DMS53 (cell line): ENCODE results near the gene SSTR5.

ENCODE experiments used
- DNase-seq: peaks from one replicate; lab custom pipeline; 2025; lab: John Stamatoyannopoulos, UW

The SSTR5 gene

DNA sequence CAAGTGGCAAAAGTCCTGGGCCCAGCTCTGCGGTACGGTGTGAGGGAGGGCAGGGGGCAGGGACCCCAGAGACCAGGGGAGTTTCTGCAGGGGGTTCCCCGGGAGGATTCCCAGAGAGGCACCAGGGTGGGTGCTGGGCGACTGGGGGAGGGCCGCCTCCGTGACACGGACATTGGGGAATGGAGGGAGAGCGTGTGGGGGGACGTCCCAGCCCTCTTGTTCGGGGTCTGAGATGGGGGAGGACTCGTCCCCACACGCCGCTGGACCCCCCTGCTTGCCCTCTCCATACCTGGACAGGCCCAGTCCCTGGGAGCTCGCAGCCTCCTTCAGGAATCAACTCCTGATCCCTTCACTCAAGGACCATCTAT is 49.8 kb downstream of the SSTR5 start:
- no peak for DNase-seq

DNA sequence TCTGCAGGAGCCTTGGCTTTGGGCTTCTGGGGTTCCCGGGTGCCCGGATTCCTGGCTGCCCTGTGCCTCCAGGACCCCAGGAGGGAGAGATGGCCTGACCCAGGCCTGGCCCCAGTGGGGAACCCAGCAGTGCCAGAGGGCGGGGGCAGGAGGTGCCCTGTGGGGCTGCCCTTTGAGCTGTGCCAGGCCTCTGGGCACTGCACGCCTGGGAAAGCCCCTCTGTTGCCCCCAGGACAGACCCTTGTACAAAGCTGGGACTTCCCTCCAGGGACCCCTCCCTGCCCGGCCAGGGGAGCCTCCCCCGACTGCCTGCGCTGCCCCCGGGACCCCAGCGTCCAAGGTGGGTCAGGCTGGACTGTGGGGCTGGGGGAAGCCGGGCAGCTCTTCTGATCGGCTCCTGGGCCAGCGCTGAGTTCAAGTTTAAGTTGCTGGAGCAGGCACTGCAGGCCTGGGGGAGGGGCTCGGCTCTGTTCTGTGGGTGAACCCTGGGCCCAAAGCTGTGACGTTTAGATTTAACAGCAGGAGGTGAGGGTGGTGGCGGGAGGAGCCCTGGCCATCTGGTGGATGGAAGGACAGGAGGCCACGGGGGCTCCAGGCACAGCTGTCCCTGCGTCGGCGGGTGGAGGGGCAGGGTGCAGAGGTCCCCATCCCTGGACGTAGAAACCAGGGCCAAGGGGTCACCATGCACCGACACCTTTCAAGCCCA is 51.1 kb downstream of the SSTR5 start:
- no peak for DNase-seq

DNA sequence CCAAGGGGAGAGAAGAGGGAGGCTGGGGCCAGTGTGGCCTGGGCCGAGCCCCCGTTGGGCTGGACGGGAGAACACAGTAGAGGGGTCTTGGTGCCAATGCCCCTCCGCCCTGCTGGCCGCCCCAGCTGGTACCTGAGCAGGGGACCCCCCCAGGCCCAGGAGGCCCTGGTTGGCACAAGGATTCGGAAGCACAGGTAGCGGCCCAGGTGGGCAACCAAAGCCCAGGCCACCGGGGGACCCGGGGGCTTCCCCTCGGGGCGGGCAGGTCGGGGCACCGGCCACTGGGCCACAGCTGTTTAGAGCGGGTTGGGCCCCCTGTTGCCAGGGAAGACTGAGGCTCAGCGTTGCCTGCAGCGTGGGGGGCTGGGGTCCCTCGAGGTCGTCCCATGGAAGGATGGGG is 51.7 kb downstream of the SSTR5 start:
- no peak for DNase-seq

DNA sequence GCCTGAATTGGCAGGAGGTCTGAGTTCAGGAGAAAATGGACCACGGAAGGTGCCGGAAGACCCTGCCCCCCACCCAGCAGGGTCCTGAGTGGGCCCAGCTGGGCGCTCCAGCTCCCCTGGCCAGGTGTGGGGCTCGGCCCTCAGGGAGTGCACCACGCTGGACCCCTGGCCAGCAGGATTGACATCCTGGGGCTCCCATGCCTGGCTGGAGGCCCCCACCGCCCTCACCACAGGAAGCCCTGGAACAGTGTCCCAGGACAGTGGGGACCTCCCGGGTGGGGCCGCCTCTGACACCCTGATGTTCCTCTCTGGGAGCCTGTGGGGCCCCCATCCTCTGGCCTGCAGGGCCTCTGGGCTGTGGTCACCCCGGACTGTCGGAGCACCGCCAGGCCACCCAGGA is 52.2 kb downstream of the SSTR5 start:
- DNase-seq, result no peak

DNA sequence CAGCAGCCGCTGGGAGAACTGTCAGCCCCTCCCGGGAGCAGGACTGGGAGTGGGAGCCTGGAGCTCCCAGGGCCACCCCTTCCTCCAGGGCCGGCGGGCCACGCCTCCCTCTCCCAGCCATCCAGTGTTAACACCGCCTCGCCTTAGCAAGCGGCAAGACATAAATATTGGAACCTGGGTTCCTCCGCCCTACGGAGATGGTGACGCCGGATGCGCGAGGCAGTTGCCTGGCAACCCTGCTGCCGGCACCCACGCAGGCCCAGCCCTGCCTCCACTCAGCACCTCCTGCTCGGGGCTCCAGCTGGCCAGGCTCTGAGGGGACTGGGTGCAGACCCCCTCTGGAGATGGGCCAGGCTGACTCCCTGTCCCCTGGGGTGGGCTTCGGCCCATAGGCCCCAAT is 52.9 kb downstream of the SSTR5 start:
- peak; percentile 46 for DNase-seq

DNA sequence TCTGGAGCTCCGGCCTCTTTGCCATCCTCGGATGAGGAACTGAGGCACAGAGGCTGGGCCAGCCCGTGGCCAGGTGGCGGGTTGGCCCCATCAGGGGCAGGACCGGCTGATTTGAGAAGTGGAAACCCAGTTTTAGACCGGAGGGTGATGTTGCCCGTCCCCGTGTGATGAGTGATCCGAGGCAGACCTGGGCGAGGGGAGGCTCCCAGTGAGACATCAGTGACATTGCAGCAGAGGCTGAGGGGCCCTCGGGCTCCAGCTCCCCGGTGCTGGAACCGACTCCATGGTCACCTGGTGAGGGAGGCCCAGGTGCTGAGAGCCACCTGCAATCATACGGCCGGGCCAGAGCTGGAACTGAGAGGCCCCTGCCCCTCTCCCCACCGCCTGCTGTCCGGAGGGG is 53.5 kb downstream of the SSTR5 start:
- no peak for DNase-seq

DNA sequence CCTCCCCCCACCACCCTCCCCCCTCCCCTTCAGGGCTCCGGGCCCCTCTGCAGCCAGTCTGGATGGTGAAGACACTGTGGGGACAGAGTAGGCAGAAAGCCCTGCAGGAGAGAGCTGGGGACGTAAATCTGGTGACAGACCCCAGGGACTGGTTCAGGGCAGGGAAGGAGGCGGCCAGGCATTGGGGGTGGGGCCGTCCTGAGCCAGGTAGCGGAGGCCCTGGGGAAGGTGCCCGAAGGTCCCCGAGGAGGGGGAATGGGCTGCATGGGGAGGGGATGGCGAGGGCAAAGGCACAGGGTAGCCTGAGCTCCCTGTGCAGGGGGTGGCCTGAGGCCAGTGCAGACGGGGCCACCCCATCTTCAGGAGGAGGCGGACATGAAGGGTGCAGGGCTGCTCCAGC is 54.0 kb downstream of the SSTR5 start:
- DNase-seq, result no peak

DNA sequence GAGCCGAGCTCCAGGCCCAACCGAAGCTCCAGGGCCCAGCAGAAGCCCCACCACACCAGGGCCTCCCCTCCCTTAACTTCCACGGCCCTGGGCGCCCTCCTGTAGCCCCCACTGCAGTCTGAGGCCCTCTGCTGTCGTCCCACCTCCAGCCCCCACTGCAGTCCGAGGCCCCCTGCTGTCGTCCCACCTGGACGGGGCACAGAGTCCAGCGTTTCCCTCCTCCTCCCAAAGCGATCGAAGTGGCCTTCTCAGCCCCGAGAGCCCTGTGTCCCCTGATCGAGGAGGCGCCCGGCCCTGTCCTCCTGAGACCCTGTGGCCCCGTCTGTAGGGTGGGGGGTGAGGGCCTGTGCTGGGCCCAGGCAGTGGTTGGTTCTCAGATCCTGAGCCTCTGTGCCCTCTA is 54.6 kb downstream of the SSTR5 start:
- no peak for DNase-seq

DNA sequence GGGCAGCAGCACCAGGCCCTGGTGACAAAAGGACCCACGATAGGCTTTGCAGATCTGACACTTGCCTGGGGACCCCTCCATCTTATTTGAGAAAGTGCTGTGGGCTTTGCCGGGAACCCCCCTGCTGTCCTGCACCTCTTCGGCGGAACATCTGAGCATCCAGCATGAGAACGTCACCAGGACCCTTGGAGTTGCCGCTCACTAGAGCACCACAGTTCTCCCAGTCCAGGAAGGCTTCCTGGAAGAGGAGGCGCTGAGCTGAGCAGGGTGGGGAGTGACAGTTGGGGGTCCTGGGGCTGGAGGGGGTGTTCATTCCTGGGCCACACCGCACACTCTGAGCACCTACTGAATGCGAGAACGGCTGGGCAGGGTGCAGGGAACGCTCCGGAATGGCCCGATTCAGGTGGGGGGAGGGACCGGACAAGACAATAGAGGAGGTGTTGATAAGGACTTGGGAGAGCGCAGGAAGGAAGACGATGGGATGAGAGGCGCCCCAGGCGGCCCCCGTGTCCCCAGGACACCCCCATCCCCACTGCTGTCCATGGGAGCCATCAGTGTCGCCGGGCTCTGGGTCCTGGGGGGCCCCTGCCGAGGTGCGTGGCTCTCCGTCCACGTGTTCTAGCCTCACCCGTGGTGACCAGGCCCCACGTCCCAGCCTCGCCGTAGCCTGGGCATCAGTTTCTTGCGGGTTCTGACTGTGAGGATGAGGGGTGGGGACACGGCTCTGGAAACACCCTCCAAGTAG is 55.6 kb downstream of the SSTR5 start:
- DNase-seq, result no peak

DNA sequence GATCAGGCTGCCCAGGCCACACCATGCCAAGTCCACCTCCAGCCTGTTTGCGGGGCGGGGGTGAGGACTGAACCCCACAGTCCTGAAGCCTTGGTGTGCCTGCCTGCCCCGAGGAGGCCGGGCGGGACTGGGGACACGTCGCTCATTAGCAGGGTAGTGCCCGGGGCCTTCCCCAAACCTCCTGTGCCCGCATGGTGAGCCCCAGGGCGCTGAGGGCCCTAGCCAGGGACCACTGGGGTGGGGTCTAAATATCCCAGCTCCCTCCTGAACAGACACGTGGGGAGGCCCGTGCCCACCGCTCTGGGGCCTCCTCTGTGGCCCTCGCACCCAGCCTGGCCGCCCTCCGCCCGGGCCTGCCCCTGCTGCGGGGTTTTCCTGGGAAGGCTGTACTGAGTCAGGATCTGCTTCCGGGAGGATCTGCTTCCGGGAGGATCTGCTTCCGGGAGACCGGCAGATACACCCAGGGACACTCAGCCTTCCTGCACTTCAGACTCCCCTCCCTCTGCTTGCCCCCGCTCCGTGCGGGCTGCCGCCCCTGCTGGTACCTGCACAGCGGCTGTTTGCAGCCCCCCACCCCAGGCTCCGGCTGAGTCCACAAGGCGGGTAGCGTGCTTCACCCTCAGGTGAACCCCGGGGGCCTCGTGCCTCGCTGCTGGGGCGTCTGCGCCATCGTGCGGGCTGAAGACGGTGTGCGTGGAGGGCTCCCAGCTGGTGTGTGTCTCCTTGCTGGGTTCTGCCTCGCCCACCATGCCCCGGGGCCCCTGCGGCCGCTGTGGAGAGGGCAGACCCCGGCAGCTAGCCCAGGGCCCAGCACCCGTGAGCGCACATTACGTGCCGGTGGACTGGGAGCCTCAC is 56.8 kb downstream of the SSTR5 start:
- DNase-seq, result no peak

DNA sequence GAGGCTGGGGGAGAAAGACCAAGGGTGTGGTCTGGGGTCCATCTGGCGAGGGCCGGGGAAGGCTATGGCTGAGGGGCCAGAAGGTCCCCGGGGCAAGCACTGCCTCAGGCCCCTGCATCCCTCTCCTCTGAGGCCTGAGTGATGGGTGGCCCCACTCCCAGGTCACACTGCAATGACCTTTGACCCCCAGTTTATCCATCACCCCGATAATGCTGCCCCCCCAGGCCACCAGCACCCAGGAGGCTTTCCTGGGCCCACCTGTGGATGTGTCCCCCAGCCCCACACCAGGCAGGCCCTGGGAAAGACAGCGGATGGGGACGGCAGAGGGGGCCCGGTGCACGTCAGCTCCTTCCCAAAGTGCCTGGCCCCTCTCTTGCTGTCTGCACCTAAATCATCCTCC is 57.8 kb downstream of the SSTR5 start:
- no peak for DNase-seq
